HG03175 (cell line): ENCODE measurements around the gene S1PR1.
A peak's percentile ranks its signal among the peaks of the same experiment; 100 is the strongest.
"Not testable (repeated sequence)": the region's sequence is repeated elsewhere in the genome, so short reads cannot be mapped to it uniquely, and the experiment has no call there.

ENCODE experiments used
- ATAC-seq: cut with Tn5 transposase; IDR thresholded peaks from one replicate; pipeline ENCODE4 v1.9.1; 2021; ENCODE audit warnings: mild to moderate bottlenecking, moderate library complexity; ENCODE audit not compliant: unreplicated experiment

The S1PR1 gene

DNA sequence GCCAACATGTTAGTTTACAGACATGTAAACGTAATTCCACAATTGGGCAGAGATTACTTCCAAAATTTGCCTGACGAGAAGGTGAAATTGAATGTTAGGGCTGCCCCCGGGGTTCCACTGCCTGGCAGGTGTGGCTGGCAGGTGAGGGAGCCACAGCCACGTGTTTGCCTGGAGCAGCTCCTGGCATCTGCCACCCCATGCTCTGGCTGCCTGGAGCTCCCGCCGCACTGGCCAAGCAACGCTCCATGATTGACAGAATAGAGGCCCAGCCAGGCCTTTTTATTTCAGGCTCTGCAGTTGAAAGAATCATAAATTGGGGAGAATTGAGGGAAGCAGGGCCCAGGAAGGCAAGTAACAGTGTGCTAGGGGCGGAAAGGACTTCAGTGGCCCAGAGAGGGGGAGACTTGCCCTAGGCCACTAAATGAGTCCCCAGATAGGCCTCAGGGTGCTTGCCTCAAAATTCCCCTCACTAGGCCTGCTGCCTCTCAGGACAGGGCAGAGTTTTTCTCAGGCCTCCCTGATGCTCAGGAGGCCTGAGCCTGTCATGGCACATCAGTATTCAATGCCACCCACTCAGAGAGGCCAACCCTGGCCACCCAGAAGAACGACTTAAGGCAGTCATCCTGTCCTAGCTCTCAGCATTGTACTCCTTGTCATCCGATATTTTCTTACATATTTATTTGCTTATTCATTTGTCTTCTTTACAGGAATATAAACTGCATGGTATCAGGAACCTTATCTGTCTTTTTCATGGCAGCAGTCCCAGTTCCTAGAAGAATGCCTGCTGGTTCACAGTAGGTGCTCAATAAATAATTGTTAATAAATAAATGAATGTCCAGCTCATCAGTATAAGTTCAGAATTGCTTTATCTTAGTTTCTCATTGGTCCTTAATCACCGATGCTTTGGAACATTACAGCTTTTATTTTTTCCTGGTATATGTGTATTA is 16.6 kb upstream of the S1PR1 start:
- ATAC-seq, result no peak

DNA sequence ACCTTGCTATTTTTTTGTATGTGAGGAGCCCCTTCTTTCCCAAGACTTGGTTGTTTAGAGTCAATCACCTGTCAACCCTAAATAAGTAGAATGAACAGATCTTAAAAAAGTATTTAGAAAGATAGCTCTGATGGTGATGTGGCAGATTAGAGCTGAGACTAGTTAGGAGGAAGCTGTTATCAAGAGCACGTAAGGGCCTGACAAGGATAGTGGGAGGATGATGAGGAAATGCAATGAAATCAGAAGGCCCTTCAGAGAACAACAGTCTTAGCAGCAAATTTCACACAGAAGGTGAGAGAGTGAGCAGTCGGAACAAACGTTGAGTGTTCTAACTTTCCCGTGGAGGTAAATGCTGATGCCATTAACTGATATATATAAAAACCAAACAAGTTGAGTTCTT is 15.9 kb upstream of the S1PR1 start:
- ATAC-seq, result no peak

DNA sequence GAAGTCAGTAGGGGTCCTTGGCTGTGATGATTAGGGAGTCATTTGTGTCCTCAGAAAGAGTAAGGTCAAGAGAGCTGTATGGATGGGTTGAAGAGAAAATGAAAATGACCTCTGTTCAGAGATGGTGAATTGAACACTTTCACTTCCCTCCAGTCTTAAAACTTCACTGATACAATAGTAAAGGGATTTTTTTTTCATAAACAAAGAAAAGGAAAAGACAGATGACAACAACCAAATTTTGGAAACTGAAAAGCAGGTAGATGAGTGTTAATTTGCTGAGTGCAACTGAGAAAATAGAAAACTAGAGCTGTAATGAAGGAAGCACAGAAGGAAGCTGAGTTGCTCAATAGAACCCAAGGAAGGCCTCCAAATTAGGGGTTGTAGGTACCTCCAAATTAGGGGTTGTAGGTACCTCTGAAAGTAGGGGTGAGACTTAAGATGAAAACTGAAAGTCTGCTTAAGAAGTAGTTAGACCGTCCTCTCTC is 14.8 kb upstream of the S1PR1 start:
- peak; percentile 96 for ATAC-seq

DNA sequence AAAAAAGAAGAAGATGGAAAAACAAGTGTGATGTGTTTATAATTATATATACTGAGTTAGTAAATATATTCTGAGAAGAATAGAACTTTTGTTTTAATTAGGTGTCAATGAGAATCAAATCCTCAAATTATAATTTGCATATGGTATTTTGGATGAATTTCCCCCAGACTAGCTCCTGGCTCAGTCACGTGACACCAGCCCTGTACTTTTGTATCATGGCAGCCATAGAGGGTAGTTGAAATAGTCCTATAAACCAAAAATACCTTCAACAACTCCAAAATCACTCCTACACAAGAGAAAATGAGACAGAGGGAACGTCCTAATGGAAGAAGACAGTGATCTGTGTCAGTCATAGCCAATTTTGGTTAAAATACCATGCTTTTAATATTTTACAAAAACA is 9.0 kb upstream of the S1PR1 start:
- no peak for ATAC-seq

DNA sequence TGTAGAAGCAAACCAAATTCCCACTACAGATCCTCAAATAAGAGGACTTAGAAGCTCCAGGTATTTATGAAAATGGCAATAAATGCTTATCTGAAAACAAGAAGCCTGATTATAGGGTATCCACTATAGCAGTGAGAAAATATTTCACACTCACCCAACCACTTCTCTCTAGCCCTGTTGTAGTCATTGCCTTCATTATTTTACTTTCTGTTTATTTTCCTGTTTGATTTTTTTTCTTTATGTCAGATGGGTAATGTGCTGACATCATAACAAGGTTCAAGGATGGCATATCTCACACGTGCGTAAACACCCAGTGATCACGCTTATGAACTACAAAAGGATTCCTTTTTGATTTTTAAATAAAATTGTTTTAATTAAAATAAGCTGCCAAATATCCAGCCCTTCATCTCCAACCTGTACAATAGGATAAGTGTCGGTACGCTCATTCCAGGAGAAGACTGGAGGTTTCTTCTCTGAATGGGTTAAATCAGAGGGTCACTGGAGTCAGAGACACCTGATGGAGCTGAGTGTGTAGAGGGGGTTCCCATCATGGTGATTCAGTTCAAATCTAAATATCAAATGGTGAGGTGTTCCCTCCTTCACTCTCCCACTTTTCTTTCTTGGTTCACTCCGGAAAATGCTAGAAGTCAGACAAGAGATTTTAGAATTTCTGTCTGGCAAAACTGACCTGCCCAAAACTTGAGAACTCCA is 8.2 kb upstream of the S1PR1 start:
- no peak for ATAC-seq

DNA sequence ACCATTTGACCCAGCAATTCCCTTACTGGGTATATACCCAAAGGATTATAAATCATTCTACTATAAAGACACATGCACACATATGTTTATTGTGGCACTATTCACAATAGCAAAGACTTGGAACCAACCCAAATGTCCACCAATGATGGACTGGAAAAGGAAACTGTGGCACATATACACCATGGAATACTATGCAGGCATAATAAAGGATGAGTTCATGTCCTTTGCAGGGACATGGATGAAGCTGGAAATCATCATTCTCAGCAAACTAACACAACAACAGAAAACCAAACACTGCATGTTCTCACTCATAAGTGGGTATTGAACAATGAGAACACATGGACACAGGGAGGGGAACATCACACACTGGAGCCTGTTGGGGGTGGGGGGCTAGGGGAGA is 4.6 kb upstream of the S1PR1 start:
- ATAC-seq, result not testable (repeated sequence)

DNA sequence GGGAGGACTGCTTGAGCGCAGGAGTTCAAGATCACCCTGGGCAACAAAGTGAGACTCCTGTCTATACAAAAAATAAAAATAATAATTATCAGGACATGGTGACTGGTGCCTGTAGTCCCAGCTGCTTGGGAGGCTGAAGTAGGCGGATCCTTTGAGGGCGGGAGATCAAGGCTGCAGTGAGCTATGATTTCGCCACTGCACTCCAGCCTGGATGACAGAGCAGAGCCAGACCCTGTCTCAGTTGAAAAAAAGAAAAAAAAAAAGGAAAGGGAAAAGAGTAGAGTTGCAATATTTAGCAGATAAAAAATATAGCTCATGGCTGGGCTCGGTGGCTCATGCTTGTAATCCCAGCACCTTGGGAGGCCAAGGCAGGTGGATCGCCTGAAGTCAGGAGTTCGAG is 3.3 kb upstream of the S1PR1 start:
- no peak for ATAC-seq

DNA sequence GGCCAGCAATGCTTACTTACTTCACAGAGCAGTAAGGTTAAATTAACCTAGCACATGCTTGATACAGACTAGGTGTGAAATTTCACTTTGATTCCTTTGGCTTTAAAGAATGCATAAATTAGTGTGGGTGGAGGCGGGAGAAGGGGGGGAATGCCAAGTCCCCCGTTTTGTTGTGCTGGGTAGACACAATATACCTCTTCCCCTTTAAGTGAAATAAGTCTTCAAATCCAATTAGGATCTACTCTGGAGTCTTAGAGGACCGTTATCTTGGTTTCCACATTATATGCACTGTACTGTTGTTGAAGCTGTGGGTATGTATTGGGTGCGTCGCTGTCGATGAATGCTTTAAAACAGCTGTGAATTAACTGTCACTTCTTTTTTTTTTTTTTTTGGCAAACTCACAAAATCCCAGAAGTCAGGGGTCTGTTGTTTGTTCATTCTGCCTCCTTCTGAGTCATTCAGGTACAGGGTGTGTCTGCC is 1.6 kb upstream of the S1PR1 start:
- ATAC-seq, result peak; percentile 0

DNA sequence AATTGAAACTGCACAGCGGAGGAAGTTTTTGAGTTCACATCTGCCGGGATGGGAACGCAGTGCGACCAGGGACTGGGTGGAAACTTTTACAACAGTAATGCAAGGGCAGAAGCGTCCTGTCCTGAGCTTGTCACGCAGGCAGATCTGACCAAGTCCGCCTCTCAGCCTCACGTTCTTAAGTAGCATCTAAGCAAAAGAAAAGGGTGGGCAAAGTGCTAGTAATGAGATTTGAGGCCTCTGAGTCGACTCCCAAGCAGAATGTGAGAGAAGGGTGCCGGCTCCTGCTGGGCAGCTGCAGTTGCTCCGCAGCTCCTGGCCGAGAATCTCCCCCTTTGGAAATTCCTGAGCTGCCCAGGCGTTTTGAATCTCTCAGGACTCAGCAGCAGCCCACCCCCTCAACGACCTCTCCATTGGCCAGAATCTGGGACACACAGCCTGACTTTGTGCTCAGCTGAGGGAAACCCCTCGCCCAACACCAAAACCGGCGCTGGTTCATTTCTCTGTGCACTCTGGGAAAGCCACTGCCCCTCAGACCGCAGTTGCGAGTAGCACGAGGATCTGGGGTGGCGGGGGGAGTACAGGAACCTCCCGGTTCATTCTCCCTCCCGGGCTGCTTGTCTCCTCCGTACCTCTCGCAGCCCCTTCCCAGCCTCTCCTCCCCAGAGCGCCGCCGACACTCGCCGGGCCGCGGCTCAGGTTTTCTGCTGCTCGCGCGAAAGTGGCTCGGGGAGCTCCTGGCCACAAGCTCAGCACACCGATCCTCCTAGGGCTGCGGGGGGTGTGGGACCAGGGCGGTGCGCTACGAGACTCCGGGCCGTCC is 913 bp upstream of the S1PR1 start:
- peak; percentile 55 for ATAC-seq

DNA sequence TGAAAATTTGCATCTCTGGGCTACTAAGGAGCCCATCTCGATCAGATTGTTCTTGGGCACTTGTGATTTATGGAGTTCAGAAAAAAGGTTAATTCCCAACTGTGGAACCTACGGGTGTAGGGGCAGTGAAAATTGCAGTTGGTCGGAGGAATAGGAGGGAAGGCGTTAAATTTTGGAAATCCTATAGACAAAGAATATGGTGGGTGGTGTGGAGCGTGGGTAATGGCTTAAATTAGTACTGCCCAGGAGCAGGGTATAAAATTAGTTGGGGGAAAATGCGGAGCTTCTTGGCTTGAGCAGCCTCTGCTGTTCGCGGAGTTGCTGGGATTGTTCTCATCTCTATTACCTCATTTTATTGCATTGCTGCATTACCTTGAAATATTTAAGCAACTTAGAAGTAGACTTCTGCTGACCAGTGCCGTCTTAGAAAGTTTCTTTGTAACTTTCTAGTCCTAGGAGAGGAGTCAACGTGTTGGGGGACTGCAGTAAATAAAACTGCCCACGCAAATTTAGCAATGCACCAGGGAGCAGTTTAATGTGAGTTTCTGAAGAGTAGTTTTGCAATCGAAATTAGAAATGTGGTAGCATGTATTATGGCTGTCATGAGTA is 514 bp downstream of the S1PR1 start:
- no peak for ATAC-seq

DNA sequence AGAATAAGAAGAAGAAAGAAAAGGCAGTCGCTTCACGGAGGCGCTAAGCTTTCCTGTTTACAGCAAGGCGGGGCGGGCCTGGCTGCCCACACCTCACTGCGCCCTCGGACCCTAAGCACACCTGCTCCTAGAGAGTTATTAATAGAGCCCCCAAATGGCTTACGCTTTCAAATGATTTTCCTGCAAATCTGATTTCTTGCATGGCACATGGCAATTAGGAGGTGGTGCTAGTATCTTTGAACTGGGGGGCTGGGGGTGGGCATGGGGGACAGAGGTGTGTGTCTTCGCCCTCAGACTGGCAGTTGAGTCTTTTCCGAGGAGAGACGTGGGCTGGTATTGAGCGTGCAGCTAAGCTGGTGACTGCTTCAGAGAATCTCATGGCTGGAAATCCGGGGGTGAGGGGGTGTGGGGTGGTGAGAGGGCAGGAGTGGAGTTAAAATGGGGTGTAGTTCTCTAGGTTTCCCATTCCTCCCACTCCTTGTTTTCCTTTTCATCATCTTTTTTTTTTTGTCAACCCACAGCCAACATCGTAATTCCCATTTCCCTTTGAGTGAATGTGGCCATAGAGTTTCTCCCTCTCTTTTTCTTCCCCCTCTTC is 1.3 kb downstream of the S1PR1 start:
- ATAC-seq, result no peak

DNA sequence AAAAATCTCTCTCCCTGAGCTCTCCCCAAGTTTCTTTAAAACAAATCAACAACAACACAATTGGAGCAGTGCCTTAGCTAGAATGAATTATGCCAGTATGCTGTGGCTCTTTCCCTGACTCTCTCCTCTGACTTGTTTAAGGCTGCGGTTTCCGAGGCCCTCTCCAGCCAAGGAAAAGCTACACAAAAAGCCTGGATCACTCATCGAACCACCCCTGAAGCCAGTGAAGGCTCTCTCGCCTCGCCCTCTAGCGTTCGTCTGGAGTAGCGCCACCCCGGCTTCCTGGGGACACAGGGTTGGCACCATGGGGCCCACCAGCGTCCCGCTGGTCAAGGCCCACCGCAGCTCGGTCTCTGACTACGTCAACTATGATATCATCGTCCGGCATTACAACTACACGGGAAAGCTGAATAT is 1.9 kb downstream of the S1PR1 start:
- peak; percentile 26 for ATAC-seq

DNA sequence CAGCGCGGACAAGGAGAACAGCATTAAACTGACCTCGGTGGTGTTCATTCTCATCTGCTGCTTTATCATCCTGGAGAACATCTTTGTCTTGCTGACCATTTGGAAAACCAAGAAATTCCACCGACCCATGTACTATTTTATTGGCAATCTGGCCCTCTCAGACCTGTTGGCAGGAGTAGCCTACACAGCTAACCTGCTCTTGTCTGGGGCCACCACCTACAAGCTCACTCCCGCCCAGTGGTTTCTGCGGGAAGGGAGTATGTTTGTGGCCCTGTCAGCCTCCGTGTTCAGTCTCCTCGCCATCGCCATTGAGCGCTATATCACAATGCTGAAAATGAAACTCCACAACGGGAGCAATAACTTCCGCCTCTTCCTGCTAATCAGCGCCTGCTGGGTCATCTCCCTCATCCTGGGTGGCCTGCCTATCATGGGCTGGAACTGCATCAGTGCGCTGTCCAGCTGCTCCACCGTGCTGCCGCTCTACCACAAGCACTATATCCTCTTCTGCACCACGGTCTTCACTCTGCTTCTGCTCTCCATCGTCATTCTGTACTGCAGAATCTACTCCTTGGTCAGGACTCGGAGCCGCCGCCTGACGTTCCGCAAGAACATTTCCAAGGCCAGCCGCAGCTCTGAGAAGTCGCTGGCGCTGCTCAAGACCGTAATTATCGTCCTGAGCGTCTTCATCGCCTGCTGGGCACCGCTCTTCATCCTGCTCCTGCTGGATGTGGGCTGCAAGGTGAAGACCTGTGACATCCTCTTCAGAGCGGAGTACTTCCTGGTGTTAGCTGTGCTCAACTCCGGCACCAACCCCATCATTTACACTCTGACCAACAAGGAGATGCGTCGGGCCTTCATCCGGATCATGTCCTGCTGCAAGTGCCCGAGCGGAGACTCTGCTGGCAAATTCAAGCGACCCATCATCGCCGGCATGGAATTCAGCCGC is 2.5 kb downstream of the S1PR1 start:
- no peak for ATAC-seq

DNA sequence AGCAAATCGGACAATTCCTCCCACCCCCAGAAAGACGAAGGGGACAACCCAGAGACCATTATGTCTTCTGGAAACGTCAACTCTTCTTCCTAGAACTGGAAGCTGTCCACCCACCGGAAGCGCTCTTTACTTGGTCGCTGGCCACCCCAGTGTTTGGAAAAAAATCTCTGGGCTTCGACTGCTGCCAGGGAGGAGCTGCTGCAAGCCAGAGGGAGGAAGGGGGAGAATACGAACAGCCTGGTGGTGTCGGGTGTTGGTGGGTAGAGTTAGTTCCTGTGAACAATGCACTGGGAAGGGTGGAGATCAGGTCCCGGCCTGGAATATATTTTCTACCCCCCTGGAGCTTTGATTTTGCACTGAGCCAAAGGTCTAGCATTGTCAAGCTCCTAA is 3.2 kb downstream of the S1PR1 start:
- no peak for ATAC-seq

DNA sequence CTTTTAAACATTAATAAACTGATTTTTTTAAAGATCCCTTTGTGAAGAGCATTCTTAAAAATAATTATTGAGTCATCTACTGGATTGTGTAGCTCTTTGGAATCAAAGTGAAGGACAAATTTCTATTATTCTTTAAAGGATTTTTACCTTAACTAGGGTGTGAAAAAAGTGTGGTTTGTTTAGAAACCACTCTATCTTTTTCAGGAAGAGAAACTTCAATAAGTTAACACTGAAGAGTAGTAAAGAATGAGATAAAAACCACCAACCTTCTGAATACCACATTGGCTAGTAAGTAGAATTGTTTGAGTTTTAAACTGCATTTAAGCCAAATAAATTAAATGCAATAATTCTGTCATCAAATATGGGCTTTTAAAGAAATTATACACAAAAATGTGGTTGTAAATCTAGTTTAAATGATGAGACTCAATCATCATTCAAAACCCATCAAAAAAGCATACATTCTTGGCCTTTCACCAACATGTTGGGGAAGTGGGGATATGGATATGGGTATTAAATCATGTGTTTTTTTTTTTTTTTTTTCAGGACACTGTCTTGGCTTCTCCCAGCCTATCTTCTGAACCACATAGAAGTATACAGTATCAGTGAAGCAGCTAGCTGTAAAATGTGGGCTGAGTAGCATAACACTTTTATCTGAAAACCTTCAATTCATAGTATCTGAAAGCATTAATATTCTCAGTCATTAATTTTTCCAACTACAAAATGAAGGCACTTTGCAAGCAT is 4.8 kb downstream of the S1PR1 start:
- peak; percentile 46 for ATAC-seq

DNA sequence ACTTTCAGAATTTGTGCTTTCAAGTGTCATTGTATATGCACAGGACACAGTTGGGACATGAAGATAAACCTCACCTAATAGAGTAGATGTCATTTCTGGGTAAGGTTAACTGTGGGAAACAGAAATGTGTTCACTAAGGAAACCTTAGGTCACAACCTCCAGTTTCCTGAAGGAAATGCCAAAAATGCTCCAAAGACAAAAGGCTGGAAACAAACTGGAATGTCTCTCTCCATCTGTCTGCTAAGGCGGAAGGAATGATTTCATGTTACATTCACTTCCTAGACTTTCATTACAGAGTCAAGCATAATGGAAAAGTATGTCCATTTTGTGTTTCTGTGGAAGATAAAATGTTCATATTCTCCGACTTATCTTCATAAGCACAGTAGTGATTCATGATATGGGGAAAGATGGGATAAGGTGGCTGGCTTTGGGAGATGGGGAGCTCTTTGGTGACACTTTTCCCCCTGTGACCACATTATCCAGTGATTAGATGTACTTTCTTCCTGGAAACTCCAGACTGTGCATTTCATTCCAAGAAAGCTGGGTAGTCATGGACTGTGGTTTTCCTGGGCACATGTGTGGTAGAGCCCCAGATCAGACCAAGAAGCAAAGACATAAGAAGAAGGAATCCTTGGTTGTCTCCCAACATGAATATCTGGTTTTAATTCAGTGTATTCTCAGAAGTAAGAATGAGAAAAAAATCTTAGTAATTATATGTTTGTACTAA is 5.7 kb downstream of the S1PR1 start:
- ATAC-seq, result no peak

DNA sequence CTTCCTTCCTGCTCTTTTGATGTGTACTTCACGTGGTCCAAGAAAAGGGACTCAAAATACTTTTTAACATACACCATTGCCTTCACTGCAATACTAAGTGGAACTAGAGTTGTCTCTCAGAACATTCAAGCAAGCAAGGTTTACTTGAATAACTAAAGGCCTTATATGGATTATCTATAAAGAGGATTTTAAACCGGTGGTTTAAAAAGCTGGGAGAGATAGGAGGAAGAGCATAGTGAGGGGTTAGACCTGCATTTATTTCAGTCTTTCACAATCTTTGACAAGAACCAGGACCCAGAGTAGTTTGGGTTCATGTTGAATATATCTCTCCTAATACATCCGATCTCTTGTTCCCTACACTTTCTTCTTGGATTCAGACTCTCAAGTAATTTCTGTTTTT is 6.9 kb downstream of the S1PR1 start:
- ATAC-seq, result no peak

DNA sequence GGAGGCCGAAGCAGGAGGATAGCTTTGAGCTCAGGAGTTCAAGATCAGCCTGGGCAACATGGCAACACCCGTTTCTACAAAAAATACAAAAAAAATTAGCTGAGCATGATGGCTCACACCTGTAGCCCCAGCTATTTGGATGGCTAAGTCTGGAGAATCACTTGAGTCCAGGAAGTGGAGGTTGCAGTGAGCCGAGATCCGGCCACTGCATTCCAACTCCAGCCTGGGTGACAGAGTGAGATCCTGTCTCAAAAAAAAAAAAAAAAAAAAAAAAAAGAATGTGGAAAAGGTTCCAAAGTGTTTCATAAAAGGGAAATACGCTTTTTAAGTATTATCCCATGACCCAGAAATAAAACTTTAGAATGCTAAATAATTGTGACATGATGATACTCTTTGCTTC is 8.0 kb downstream of the S1PR1 start:
- no peak for ATAC-seq
